H1 (cell line): ENCODE measurements around the gene ZDHHC11B. TPM values are rescaled to one million over a fixed set of nuclear protein-coding genes. Genes with fewer than 3 reads are reported as not detected.

Experiments used
- CHD1 ChIP-seq: IDR thresholded peaks from 2 replicates; pipeline ENCODE4 v1.6.1; 2012; ENCODE audit warnings: low read depth, low read length, improper control_type of control experiment
- CREB1 ChIP-seq: IDR thresholded peaks from 2 replicates; pipeline ENCODE4 v1.6.1; 2012; ENCODE audit warnings: inconsistent platforms
- POLR2AphosphoS5 ChIP-seq: IDR thresholded peaks from 2 replicates; pipeline ENCODE4 v1.6.1; 2011; ENCODE audit warnings: low read depth, low read length
- polyA plus RNA-seq, 7 experiments: library from polyadenylated mRNA; depleted of rRNA in 3 of 7; stranded (reverse) in 5 of 7; unstranded in 2 of 7; fragments of >200 nt in 5 of 7; fragments of 200-250 nt in 2 of 7; gene quantifications; 1 replicate in 5 of 7; 2 replicates in 1 of 7; 4 replicates in 1 of 7; pipeline versions ENCODE4 v1.2.1 to v1.2.3, GENCODE V29; 2011 to 2013; ENCODE audit warnings: missing spikeins in 2 of 7, mixed read lengths in 2 of 7
- total RNA-seq: library from RNA; stranded (reverse); fragmentation: NEBNext Ultra II Directional; extraction: Animal tissue kit (Norgen Biotek cat#: 25700); gene quantifications from 2 replicates; pipeline ENCODE4 v1.2.1, GENCODE V29; 2021
- TF ChIP-seq, protein P1 (sequence below): IDR thresholded peaks from 2 replicates; pipeline ENCODE4 v1.6.1; 2012; ENCODE audit warnings: low read length, inconsistent platforms

Gene ZDHHC11B
- total and polyA plus RNA-seq, 2 of the 8 experiments (the other 6 are each of a cell fraction or from before 2014, with no cell fraction given), result 0.29 to 2.5 TPM

DNA sequence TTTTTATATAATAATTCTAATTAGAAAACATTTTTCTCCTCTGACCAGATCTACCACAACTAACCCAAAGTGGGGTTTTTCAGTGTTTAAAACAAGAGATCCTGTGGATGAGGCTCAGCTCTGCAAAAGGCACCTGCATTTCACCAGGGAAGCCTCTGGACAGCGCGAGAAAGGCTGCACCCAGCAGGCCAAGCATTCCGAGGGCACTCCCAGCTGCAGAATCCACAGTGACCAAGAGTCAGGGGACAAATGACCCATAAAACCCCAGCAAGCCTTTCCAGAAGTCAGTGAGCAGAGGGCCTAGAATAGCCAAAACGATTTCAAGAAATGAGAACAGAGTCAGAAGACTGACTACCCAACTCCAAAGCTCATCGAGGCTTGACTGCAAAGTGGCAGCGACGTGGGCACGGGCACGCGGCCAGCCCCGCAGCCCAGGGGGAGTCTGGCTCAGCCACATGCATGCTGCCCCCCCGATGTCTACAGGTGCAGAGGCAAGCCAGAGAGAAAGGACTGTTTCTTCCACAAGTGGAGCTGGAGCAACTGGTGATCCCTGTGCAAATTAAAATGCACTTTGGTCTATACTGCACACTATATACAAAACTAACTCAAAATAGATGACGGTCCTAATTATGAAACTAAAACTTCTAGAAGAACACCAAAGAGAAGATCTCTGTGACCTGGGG is 117.6 kb downstream of the ZDHHC11B start (continued):
- TF ChIP-seq, protein P1, sequence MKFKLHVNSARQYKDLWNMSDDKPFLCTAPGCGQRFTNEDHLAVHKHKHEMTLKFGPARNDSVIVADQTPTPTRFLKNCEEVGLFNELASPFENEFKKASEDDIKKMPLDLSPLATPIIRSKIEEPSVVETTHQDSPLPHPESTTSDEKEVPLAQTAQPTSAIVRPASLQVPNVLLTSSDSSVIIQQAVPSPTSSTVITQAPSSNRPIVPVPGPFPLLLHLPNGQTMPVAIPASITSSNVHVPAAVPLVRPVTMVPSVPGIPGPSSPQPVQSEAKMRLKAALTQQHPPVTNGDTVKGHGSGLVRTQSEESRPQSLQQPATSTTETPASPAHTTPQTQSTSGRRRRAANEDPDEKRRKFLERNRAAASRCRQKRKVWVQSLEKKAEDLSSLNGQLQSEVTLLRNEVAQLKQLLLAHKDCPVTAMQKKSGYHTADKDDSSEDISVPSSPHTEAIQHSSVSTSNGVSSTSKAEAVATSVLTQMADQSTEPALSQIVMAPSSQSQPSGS, result no peak
- no peak for TF ChIP-seq POLR2AphosphoS5
- no peak for TF ChIP-seq CREB1
- TF ChIP-seq CHD1, result no peak
